ENCODE measurements around the gene TUB.

TUB gene, protein sequence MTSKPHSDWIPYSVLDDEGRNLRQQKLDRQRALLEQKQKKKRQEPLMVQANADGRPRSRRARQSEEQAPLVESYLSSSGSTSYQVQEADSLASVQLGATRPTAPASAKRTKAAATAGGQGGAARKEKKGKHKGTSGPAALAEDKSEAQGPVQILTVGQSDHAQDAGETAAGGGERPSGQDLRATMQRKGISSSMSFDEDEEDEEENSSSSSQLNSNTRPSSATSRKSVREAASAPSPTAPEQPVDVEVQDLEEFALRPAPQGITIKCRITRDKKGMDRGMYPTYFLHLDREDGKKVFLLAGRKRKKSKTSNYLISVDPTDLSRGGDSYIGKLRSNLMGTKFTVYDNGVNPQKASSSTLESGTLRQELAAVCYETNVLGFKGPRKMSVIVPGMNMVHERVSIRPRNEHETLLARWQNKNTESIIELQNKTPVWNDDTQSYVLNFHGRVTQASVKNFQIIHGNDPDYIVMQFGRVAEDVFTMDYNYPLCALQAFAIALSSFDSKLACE

DNA sequence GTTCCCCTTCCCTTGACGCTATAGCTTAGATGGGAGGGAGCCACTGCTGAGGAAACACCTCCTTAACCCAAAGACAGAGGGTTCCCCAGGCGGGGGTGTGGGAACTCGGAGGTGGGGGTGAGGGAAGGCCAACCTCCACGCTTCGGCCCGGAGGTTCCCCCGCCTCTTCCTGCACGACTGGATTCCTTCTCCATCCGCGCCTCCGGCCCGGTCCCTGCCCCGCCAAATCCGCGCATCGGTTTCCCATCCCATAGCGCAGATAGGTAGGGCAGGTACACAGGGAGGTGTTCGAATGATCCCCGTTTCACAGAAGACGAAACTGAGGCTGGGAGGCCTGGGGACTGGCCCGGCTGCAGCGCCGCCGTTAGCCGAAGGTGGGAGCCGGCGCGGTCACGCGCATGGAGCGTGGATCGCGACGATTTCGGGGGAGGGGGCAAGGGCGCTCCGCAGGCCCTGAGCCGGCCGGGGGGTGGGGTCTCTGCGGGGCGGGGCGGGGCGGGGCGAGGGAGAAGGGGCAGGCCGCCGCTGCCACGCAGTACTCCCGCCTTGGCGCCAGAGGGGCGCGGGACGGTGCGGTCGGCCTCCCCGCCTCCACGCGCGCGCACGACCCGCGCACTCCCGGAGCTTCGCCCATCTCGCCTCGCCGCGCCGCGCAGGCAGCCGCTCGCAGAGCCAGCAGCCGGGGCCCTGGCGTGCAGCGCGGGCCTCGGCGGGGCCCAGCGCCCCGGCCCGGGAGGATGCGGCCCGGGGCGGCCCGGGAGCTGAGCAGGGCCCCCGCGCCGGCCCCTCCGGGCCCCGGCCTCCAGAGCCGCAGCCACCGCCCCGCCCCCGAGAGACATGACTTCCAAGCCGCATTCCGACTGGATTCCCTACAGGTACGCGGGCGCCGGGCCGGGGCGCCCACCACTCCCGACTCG lies at the start of gene TUB:
Gene TUB (plus strand): TSS at position 538 of the 917 bp plus-strand sequence. CDS start 300 bp downstream, at position 838.
- DNase-seq (ENCODE audit: low spot score), result peak; percentile 82

DNA sequence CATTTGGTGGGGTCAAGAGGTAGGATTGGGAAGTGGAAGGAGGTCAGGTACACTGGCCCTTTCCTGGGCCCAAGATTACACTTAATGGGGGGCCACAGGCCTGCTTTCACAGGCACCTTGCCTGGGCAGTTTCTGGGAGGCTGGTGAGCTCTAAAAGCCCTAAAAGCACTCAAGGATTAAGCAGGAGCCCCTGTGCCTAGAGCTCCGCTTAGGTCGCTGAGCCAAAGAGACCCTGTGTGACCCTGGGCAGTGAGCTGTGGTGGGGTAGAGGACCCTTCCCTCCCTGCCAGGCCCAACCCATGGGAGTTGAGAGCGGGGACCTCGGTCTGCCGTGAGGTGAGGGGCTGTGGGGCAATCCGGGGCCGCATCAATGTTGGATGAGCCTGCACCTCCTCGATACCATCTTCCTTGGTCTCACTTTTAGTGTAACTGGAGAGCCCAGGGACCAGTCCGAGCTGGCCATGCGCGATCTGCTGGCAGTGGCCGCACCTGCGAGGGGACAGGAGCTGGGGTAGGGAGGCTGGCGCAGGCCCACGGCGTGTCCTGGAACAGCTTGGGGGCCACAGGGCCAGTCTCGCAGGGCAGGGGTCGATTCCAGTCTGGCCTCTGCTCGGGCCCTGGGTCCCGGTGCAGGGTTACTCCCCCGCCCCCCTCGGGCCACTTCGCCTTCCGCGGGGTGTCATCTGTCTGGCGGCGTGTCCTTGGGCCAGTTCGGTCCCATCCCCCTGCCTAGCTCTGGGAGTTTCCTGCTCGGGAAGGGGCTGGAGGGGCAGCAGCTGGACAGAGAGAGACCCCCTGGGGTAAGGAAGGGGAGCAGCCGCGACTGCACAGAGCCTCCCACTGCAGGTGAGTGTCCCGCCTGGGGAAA lies 49.5 kb upstream of the TUB start:
- DNase-seq (ENCODE audit: low spot score), result no peak

DNA sequence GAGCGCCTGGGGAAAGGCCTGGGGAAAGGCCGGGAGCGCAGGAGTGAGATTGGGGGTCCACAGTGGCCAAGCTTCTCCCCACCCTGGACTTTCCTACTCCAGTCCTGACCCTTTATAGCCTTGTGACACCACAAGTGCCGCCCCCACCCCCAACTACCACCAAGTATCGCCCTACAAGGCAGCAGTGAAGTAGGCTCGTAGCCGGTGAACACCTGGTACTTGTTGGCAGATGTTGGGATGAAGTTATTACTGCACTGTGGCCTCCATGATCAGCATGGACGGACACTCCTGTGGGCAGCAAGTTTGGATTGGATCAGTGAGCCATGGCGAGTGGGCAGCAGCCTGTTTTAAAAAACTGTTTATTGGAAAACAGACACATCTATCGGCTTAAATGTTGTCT lies 48.9 kb upstream of the TUB start:
- no peak for DNase-seq (ENCODE audit: low spot score)

DNA sequence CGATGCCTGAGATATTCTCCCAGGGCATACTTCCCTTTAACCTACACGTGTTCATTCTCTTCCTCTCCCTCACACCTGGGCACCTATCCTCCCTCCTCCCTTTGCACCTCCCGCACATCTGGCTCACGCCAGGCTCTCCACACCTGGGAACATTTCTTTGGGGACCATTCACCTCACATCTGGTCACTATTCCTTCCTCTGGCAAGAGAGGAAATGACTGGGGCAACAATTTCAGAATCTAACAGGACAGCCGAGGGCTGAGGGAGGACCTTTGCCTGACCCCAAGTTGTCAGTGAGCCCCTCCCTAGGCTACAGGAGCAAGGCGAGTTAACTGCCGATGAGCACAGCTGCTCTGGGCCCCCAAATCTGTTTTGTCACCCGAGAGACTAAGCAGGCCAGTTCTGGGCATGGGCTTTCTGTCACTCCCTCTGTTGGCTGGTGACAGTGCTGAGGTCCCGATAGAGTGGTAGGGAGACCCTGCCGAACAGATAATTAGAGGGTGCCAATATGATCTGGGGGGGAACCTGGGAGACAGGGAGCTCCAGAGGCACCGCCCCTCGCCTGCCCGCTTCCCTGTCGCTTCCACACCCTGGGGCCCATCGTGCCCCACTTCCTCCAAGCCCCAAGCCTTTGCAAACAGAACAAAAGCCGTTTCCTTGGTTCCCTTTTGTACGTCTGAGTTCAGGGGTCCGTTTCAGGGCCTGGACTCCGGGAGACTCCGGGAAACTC lies 48.3 kb upstream of the TUB start:
- no peak for DNase-seq (ENCODE audit: low spot score)

DNA sequence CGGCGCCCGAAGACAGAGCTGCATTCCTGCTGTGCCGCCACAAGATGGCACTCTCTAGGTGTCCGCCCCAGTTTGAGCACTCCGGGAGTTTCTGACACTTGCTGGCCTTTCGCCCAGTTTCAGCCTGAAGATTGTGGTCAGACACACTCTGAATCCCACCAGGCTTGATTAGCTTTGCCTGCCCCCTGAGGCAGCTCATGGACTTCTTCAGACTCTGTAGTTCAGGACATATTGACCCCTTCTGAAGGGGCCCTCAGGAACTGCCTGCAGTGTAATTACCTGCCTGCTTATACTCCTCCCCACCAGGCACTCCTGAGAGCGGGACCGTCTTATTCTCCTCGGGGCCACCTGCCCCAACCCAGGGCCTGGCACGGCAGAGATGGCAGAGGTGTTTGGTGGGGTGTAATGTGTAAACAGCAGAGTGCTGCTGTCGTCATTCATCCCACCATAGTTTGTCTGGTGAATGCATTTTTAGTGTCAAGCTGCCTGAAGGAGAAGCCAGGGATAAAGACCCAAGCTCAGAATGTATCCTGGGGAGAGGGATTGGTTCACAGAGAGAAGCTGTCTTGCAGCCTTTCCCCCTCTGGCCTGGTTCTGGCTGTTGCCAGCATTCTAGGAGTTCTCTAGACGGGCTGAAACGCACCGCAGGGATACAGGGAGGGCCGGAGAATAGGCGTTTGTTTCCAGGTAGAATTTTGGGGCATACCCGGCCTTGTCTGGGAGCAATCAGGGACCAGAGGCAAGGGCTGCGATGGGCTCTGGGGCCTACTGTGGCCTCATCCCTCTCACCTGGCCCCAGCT lies 47.5 kb upstream of the TUB start:
- peak; percentile 92 for DNase-seq (ENCODE audit: low spot score)

DNA sequence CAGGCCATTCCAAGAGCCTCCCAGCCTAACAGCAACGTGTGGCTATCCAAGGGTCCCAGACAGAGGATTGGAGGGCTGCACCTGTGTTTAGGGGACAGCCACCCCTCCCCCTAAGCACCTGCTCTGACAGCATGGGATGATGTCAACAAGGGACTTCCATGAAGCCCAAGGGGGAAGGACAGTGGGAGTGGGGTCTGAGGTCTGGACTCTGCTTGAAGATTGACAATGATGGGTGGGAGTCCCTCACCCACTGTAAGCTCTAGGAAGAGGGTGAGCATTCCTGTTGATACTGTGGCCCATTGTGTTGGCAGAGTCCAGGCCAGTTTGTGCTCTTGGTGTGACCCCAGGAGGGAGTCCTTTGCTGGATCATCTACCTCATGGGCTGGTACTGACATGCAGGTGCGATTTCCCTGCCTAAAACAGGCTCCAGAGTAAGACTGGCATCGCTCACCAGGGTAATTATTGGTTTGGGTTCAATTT lies 46.9 kb upstream of the TUB start:
- DNase-seq (ENCODE audit: low spot score), result no peak

DNA sequence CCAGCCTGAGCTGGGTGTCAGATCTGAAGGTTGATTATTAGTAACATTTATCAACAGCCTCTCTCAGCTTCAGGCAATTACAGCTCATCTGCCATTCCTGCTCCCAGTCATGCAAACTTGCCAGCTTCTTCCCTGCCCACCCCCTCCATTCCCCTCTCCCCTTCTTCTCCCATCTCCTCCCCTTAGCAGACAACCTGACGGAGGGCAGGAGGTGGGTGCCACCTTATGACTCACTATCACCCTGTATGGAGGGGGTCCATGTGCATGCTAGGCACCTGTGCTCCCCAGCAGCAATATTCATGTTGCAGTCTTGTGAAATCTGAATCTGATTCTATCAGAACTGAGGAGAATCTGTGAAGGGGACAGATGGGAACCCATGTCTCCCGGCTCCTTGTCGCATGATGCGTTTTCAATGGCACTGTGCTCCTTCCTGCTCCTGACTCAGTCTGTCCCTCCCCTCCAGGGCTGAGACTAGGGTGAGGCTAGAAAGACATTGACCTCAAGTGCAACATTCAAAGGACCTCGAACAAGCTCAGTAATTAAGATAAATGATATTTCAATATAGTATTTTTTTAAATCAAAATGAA lies 46.3 kb upstream of the TUB start:
- no peak for DNase-seq (ENCODE audit: low spot score)

DNA sequence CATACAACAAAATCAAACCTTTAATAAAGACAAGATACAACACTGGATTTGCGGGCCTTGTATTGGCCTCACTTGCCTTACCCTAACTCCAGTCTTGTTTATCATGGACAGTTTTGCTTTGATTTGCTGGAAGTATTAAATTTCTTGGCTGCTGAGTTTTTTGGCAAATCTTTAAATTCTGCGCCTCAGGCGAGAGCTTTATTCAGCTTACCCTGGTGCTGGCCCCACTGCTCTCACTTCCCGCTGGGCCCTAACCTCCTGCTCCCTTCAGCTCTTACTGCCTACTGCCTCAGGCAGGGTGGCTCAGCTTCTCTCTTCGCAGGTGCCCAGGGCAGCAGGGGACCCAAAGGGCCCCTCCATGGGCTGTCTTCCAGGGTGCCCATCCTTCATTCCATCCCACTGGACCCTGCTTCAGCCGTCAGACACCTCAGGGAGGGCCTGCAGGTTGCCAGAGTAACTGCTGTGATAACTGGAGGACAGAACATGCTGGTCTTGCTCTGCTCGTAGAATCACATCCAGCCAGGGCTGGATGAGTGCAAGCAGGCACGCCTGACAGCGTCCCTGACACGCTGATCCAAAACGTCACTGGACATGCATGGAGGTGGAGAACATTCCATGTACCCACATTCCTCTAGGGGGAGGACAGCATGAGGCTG lies 45.7 kb upstream of the TUB start:
- DNase-seq (ENCODE audit: low spot score), result no peak

DNA sequence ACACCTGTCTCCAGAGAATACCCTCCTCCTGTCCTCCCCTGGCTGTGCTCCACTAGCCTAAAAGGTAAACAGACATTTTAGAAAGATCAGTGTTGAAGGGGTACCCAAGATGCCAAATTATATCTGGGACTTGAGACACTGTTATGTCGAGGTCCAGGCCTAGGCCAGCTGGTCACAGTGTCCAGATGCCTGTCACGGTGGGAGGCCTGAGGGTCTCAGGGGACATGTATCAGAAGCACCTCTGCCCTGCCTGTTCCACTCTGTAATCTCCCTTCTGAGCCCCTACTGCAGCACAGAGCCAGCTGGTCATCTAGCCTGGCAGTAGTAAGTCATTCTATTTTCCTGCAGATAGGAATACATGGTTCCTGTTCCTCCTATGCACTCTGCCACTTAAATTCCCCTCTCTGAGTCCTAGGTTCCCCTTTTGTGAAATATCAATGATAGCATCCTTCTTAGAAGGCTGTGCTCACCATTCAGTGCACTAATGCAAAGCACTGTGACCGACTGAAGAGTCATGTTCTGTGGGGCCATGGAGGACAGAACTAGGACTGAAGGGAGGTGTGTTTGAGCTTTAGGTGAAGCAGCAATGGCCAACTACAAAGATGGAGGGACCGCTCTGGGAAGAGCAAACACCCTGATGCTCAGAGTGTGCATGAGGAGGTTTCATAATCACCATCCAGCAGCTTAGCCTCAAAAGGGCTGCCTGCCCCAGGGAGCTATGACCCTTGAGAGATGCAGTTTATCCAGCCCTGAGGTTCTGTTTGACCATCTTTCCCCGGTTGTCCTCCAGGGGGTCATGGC lies 44.8 kb upstream of the TUB start:
- no peak for DNase-seq (ENCODE audit: low spot score)

DNA sequence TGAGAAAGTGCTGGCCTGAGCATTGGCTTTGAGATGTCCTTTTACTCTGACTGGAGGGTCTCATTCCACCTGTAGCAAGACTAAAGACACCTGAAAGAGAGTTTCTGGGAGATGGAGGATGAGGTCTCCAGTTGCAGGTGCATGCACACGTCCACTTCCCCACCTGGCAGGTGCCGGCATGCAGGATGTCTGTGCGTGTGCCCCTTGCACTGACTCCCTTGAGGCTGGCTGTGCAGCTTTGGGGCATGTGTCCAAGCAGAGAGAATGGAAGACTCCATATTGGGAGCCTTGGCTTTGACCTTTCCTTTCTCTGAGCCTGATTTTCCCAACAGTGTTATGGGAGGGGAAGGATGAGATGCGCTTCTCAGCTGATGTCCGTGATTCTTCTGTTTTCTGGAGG lies 44.0 kb upstream of the TUB start:
- DNase-seq (ENCODE audit: low spot score), result no peak

DNA sequence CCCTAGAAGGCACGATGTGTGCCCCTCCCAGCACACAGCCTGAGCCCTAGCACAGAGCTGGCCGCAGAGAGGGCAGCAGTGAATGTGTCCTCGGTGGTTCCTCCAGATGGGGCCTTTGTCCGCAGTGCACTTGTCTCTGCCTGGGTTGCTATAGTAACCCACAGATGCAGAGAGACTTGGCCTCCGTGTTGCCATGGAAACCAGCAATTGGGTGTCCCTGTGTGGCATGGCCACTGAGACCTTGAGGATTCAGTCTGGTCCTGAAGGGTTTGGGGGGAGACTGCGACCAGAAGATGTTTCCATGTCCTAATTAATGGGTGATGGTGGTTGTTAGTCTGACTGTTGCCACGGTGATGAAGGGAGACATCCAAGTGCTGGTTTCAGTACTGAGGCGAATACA lies 42.6 kb upstream of the TUB start:
- DNase-seq (ENCODE audit: low spot score), result no peak

DNA sequence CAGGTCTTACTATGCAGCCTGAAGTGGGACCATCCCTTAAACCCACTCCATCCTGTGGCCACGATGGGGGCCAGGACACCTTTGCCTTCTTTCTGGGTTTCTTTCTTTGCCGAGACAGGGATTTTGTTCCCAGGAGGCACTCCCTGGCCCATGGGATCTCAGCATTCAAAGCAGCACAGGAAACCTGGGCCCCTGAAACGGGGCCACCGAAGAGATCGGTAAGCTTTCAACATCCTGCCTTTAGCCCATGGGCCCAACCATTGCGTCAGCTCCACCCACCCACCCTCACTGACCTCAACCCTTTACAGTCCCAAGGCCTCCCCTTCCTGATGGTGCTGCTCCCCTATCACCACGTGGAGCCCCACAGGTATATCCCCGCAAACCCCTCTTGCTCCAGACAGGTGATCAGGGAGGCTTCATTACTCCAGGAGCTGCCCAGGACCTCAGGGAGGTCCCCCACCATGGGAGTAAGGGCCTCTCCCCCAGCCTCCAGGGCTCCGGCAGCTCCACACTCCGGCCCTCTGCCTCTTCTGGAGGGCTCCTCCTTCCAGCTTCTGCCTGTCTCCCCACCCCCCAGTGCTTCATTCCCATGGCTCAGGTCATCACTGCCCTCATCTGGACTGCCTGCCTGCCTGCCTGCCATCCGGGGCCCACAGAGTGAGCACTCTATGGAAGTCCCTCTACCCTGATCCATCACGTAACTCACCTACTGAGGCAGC lies 42.0 kb upstream of the TUB start:
- no peak for DNase-seq (ENCODE audit: low spot score)

DNA sequence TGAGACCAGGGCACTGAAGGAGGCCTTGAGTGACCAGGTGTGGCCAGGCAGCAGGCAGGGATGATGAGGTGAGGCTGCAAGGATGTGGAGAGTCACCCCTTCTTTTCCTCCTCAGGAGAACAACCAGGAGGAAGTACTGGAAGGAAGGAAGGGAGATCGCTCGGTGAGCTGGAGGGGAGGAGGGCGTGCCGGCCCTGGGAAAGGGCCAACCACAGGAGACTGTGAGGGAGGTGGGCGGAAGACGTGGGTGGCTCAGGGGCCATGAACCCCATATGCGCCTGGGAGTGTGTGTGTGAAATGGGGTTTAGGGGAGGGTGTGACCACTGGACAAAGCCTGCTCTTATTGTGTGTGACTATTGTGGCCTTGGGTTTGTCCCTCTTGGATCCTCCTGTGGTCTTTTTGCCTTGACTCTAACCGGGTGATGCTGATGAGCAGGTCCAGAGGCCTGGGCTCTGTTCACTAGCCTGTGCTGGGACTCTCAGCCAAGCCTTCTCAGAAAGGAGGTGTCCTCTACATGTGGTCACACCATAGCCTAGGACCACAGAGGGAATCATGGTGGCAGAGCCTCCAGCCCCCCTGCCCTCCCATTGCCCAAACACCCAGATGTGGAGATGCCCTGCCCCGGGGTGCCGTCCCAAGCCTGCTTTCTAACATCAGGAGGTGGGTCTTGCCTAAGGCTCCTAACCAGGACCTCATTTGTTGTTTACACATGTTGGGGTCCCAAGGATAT lies 41.3 kb upstream of the TUB start:
- DNase-seq (ENCODE audit: low spot score), result no peak

DNA sequence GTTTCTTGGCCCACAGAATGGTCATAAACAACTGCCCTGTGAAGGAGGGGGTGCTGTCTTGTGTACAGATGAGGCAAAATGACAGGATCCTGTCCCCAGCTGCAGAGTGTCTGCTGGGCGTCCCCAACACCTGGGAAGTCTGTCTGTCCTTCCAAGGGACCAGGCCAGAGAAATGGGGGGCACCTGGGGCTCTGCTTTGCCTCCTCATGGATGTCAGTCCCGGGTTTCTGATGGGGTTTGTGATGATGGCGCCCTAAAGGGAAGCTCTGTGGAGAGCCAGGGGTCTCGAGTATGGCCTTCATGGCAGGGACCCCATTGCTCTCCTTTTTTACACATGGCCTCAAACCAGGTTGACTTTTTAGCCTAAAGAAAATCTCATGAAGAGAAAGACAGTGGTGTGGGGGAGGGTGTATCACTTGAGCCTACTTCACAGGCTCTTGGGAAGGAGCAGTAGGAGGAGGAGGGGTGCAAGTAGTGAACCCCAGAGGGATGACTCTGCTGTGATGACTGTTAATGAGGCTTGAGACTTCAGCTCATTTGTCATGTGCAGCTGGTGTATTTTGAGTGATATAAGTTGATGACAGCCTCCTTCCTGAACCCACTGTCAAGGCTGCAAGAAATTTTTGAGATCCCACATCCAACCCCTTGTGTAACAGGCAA lies 40.6 kb upstream of the TUB start:
- no peak for DNase-seq (ENCODE audit: low spot score)

DNA sequence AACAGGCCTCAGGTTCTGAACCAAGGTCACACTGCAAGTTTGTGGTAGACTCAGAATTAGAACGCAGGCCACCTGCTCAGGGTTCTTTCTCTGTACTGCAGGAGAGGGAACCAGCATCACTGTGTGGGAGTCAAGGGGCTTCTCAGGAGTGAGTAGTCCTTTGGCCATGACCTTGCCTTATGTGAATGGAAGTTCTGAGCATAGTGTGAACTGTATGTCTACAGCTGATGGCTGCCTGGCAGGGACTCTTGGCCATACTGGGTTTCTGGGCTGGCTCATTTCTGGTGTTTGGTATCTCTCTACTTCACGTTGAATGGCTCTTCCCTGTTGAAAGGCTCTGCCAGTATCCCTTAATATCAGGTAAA lies 40.1 kb upstream of the TUB start:
- no peak for DNase-seq (ENCODE audit: low spot score)

DNA sequence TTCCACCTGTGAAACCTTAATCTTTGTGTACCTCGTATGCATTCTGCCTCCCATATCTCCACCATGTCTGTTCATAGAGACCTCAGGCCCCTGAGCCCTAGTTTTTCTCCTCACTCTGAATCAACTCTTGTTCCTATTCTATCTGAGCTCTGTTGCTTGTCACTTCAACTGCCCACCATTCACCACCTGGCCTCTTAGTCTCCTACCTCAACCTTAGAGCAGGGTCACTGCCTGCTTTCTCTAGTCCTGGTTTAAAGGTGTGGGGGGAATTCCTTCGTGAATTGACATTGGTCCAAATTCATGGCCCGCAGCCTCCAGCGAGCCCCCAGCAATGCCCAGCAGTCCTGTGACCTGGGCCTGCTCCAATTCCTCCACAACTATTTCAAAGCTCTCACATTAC lies 39.4 kb upstream of the TUB start:
- DNase-seq (ENCODE audit: low spot score), result no peak

DNA sequence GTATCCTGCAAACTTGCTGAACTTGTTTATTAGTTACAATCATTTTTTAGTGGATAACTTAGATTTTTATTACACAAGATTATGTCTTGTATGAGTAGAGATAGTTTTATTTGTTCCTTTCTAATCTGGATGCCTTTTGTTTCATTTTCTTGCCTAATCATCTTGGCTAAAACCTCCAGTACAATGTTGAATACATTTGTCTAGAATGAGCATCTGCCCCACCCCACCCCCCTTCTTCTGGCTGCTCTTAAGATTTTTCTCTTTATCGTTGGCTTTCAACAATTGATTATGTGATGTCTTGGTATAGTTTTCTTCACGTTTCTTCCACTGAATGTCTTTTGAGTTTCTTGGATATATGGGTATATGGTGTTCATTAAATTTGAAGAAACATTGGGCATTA lies 37.3 kb upstream of the TUB start:
- no peak for DNase-seq (ENCODE audit: low spot score)
